ENCODE data around the gene GRSF1. TPM values are rescaled to one million over a fixed set of nuclear protein-coding genes. Genes with fewer than 3 reads are reported as not detected.

GRSF1 gene
- total RNA-seq, 1 donor from 2014 or later: 82.5 TPM

DNA sequence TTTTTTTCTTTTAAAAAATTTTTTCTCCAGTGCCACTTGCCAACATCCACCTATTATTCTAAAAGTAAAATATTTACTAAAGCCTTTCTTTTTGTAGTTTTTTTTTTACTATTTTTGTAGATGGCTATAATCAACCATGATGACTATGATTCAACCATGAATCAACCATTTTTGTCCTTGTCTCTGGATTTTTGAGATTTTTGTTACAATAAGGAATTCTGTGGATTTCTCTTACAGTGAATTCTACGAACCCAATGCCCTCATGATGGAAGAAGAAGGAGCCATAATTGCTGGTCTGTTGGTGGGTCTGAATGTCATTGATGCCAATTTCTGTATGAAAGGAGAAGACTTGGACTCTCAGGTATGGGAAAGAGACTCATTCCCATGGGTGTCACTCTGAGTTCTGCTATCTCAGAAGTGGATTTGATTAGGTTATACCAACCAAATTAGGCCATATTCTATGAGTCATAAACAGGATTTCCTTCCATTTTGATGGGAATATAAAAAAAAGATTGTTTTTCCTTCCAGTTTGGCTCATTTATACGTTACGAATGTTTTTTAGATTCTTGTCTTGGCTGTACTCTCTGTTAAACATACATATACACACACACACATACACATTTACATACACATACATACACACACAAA, 71.3 kb downstream of the GRSF1 start:
- Mint-ChIP-seq H3K36me3 (ENCODE audit: unreplicated experiment) (peaks cover 45% of the 10 kb centered on the region), H3K9me3 (ENCODE audit: unreplicated experiment) (no peaks in the 10 kb centered on the region), H3K4me1 (ENCODE audit: unreplicated experiment) (peaks cover 5% of the 10 kb centered on the region), H3K27ac (ENCODE audit: unreplicated experiment) (no peak overlapping the region), H3K27me3 (ENCODE audit: unreplicated experiment) (no peaks in the 10 kb centered on the region), H3K4me3 (ENCODE audit: unreplicated experiment) (no peak overlapping the region)
- DNase-seq (ENCODE audit: extremely low spot score, unreplicated experiment): no peak
- TF ChIP-seq, protein P1, sequence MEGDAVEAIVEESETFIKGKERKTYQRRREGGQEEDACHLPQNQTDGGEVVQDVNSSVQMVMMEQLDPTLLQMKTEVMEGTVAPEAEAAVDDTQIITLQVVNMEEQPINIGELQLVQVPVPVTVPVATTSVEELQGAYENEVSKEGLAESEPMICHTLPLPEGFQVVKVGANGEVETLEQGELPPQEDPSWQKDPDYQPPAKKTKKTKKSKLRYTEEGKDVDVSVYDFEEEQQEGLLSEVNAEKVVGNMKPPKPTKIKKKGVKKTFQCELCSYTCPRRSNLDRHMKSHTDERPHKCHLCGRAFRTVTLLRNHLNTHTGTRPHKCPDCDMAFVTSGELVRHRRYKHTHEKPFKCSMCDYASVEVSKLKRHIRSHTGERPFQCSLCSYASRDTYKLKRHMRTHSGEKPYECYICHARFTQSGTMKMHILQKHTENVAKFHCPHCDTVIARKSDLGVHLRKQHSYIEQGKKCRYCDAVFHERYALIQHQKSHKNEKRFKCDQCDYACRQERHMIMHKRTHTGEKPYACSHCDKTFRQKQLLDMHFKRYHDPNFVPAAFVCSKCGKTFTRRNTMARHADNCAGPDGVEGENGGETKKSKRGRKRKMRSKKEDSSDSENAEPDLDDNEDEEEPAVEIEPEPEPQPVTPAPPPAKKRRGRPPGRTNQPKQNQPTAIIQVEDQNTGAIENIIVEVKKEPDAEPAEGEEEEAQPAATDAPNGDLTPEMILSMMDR (IDR thresholded peaks at IDR 0.05): no peak

Other genes with a start within 250 kb of the GRSF1 start
- not detected in 2 replicates for gene AMBN, start 247.6 kb downstream of the GRSF1 start, total RNA-seq
- gene ENAM, start 211.1 kb downstream of the GRSF1 start, total RNA-seq: not detected in 2 replicates
- not detected in 2 replicates for gene JCHAIN, start 173.4 kb downstream of the GRSF1 start, total RNA-seq
- 29.4 and 29.9 TPM in 2 replicates for gene UTP3, start 151.4 kb downstream of the GRSF1 start, total RNA-seq
- 73.5 and 73.8 TPM in 2 replicates for gene RUFY3, start 117.9 kb downstream of the GRSF1 start, total RNA-seq
- gene MOB1B, start 62.5 kb upstream of the GRSF1 start, total RNA-seq: 25.6 and 26.0 TPM in 2 replicates
- gene DCK, start 153.8 kb upstream of the GRSF1 start, total RNA-seq: 15.8 and 16.7 TPM in 2 replicates